CD4-positive, alpha-beta T cell treated with Interleukin-4 for 1 hour (primary cell): Measurements from ENCODE around the gene SLC47A1.
"Not testable (repeated sequence)": the region's sequence is repeated elsewhere in the genome, so short reads cannot be mapped to it uniquely, and the experiment has no call there.

Experiments used
- DNase-seq, 2 donors: peaks; one replicate each; pipeline ENCODE4 v3.0.0-alpha.2; 2020 to 2022

SLC47A1 gene

DNA sequence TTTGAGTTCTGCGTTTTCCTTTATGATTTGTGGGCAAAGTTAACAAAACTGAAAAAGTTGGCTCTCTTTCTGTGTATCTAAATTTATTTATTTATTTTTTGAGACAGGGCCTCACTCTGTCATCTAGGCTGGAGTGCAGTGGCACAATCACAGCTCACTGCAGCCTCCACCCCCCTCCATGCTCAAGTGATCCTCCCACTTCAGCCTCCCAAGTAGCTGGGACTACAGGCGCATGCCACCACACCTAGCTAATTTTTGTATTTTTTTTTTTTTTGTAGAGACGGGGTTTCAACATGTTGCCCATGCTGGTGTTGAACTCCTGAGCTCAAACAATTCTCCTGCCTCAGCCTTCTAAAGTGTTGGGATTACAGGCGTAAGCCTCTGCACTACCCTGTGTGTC lies 6.7 kb upstream of the SLC47A1 start:
- DNase-seq = not testable (repeated sequence)

DNA sequence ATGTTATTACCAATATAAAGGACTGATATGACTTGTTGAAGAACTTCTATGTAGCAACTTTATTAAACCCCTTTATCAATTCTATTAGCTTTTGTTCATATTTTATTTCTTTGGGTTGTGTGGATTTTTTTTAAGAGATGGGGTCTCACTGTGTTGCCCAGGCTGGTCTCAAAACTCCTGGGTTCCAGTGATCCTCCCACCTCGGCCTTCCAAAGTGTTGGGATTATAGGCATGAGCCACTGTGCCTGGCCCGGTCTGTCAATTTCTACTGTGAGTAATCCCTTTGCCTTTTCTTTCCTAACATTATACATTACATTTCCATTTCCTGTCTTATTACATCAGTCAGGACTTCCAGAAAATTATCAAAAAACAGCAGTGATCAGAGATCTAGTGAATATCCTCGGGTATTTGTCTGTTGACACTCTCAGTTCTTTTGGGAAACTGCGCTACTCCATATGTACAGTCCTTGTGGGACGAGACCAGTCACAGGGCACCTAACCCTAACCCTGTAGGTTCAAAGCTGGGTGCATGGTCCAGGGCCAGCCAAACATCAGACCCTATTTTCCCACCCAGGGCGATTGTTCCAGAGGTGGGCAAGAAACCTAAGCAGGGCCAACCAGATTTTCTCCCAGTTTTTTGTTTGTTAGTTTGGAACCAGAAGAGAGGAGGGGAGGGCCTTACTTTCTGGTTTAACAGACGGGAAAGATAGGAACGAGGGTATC lies 1.7 kb upstream of the SLC47A1 start:
- no peak for DNase-seq

DNA sequence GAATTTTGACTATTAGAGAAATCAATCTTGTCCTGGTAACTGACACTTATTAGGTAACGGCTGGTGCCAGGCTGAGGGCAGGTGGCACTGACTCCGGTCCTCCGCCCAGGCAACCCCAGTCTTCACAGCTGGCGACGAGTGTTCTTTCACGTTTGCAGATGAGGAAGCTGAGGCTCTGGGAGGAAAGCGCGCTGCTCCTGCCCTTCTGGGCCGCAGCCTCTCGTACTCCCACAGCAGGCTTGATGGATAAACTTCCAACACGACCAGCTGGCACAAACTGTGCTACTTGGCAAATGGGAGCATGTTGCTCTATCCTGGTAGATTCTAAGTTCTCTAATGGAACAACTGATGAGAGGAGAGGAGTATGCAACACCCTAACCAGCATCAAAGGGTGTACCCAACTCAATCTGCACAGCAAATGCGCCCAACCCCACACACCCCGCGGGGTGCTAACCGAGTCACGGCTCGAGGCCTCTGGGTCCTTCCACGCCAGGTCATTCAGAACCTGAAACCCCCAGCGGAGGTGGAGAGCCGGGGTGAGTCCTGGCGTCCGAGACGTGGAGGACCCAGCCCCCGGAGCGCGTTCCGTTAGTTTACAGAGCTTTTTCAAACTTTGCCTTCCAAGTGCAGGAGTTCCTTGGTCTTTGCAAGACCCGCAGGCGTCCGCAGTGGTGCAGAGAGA lies 477 bp upstream of the SLC47A1 start:
- DNase-seq = no peak

DNA sequence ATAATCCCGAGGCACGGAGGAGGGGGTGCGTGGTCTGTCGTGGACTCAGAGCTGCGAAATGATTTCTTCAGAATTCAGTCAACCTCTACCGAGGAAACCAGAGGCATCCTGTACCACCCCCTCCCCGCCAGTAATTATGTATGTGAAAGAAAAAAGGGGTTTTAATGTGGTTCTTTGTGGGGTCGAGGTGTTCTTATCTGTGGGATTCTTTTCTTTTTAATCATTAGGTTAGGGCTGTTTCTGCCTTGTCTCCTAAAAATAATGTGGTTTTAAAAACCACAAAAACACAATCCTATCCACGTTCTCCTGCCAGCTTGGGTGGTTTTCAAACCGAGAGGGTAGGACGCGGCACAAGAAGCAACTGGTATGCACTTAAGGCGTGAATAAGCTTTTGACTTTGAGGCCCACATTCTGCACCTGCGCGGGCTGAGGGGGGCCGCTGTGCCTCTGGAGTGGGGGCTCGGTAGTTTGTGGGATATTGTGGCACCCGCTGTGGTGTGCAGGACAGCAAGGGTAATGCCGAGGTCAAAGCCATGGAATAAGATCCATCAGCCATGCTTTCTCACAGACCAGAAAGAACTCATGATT lies 1.0 kb downstream of the SLC47A1 start:
- DNase-seq = peak in 1 of 2 donors; percentile 20

DNA sequence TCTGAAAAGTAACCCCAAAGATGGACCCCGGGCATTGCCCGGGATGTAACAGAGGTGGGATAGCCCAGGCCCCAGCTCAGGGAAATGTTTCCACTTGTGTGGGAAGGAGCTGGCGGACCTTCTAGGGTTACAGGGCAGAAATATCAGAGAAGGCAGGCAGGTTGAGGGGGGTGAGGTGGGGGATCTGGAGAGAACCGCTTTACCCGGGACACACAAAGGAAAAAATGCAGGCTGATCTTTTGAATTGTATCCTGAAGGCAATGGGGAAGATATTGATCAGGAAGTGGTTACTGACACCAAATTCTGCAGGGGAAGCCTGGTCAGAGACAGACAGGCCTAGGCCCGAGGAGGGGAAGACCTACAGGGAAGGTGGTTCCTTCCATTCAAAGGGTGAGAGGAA lies 3.5 kb downstream of the SLC47A1 start:
- DNase-seq = no peak

DNA sequence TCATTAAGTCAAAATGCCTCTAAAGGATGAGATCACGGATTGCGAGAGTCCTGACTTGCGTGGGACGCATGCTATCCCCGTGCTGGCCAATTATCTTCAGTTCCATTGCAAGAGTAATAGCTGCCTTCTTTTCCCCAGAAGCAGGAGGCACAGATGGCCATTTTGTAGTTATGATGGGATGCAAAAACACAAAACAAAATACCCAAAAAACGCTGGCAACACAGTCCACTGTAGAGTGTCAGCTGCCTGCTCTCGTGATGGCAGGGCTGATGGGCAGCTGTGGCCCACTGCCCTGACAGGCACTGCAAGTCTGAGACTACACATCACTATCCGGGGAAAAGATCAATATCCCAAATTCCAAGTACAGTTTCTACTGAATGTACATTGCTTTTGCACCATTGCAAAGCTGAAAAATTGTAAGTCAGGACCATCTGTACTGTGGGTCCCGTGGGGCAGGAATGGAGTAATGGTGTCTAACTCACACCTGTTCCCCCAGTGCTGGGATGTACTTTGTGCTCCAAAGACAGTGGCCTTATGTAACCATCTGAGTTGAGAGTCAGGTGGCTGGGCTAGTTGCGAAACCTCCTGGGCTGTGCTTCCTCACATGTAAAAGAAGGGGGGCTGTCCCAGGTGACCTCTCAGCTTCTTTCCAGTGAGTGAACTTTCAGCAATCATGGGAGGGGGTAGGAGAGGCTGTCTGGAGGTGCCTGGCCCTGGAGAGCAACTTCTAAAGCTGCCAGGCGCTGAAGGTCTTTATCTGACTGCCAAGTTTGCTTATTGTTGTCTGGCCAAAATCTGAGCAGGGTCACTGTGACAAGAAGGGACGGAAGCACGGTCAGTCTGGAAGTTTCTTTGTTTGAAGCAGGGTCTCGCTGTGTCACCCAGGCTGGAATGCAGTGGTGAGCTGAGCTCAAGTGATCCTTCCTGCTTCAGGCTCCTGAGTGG lies 4.7 kb downstream of the SLC47A1 start:
- DNase-seq = no peak

DNA sequence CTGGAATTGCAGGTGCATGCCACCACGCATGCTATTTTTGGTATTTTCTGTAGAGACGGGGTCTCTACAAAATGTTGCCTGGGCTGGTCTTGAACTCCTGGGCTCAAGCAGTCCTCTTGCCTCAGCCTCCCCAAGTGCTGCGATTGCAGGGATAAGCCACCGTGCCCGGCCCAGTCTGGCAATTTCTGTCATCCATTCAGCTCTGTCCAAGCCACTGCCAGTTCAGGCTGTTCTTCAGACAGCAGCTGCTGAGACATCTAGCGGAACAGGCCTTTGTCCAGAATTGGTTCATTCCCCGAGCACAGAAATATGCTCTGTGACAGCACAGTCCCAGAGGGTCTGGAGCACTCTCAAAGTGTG lies 5.4 kb downstream of the SLC47A1 start:
- DNase-seq = no peak

DNA sequence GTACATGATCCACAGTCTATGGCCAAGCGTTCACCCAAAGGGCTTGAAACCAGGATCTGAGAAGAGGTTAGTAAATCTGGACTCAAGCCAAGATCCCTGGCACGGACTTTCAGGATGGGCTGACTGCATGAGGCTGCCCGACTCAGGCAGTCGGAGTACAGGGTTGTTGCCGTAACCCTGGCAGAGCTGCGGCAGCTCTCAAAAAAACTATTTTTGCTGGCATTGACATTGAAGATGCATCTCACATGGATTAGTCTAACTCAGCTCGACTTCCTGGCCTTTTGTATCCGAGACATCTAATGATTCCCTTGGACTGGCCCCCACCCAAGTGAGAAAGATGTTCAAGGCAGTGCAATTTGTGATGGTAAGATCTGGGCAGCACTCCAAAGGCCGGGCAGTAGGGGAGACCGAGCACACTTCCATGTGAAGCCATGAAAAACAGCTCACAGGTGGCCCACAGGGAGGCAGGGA lies 6.2 kb downstream of the SLC47A1 start:
- DNase-seq = no peak

DNA sequence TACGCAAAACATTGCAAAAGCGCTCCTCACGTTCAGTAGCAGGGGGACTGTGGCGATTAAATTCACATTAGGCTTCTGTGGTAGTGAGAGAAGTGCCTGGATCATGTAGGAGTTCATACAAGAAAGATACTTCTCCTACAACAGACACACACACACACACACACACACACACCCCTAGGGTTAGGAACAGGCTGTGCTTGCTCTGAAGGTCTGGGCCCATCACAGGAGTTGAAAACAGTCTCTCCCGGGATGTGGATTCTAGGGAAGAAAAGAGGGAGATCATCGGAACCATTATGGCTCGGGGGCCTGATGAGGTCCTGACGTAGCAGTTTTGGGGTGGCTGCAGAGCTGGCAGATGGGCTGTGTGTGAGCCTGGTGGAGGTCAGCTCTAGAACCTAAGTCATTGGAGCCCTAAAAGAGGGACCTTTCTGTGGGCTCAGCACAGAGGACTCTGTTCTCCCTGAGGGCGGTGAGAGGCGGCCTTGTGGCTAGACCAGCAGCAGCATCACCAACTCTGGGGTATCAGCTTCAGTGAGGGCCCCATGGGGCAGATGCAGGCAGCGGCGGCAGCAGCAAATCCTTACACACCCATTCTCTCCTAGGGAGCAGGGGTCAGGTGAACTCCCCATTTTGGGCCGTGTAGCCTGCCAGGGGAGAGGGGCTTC lies 7.2 kb downstream of the SLC47A1 start:
- DNase-seq = no peak

DNA sequence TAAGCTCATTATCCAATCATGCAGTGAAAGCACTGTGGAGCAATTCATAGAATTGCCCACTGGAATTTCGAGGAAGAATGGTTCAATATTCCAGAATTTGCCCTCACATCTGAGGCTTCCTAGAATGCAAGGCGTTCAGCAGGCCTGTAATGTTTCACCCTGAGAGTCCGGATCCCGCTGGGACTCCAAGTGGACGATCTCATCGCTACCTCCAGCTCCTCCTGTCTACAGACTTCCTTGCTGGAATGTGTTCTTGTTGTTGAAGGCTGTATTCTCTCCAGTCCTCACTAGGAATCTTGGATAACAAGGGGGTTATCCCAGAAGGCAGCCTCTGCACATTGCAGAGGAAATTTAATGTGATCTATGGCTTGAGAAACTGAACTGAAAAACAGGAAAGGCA lies 7.8 kb downstream of the SLC47A1 start:
- DNase-seq = no peak

DNA sequence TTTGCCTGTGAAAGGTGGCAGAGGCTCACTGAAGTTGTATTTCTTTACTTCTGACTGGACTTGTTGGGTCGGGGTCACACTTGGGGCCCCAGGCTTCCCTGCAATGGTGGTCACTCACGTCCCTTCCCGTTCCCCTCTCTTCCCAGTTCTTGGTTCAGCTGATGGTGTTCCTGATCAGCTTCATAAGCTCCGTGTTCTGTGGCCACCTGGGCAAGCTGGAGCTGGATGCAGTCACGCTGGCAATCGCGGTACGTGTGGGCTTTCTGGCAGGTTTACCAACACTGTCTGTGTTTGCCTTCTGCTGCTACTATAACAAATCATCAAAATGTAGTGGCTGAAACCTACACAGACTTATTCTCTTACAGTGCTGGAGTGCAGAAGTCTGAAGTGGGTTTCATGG lies 8.6 kb downstream of the SLC47A1 start:
- DNase-seq = no peak

DNA sequence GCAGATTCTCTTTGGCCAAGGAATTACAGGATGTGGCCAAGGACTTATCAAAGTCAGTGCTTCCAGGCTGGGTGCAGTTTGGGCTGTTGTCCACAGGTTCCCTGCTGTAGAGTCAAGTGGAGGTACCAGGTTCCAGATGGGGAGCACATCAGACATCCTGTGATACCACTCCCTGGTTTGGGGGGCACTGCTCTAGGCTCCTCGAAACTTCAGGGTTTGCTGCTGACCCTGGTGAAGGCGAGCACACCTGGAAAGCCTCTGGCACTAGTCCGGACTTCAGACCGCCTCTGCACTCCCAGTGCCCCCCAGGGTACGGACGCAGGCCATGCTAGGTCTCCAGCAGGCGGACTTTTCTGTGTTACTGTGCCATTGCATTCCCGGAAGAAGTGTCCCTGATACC lies 10.7 kb downstream of the SLC47A1 start:
- no peak for DNase-seq

DNA sequence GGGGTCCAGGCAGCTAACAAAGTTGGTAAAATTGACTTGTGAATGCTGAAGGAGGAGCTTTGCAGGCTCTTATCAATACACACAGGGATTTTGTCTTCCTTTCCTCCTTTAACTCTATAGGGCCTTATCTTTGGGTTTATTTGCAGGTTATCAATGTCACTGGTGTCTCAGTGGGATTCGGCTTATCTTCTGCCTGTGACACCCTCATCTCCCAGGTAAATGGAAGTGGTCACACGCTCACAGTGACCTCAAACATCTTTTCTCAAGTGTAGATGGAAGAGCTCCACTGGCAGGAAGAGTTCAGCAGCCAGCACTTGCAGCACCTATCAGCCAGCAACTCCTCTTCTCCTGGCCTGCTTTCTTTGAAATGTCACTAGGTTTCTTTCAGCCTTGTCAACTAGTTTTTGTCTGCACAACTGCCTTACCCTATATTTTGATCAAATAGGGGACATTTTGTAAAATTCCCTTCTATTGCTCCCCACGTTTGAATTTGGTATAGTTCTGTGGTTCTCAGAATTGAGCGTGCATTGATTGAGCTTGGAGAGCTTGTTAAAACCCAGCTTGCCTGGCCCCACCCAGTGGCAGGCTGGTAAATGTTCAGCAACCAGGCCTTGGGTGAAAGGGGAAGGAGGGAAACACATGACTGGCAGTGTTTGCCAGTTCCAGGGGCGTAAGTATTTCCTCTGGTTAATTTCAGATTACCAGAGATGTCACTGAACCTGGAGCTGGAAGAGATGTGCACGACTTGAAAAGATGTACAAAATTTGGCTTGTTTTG lies 12.8 kb downstream of the SLC47A1 start:
- peak; percentile 10 to 33 for DNase-seq

DNA sequence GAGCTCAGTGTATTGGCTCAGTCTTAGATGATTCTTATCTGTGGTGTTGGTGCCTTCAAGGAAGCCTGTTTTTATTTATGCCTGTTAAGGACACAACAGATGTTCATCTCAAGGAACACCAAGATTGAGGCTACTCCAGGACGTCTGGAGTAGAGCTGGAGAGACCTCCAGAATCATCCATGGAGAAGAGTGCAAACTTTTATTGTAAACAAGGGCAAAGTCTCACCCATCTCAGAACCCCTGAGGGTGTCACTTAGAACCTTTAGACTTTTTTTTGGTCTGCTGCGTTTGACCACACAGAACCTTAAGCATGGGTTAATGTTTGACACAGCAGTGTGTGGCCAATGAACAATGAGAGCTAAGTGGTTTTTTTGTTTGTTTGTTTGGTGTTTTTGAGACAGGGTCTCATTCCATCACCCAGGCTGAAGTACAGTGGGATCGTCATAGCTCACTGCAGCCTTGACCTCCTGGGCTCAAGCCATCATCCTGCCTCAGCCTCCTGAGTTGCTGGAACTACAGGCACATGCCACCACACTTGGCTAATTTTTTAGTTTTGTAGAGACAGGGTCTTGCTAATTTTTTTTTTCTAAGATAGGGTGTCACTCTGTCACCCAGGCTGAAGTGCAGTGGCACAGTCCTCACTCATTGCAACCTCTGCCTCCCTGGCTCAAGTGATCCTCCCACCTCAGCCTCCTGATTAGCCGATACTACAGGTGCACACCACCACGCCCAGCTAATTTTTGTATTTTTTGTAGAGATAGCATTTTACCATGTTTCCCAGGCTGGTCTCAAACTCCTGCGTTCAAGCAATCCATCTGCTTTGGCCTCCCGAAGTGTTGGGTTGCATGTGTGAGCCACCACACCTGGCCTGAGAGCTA lies 16.3 kb downstream of the SLC47A1 start:
- DNase-seq = no peak

DNA sequence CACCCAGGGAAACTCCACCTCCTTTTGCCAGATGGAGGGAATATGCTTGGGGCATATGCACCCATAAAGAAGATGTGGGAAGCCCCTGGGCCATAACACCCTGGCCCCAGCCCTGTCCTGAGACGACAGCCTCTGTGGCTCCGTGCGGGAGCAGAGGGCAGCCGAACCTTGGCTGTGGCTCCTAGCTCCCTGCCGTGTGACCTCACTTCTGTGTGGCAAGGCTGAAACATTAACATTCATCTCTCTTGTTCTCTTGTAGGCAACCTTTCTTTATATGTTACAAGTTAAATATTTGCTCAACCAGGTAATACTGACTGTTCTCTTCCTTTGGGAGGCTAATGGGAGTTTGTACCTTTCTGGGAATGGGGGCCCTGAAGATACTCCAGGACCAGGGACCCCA lies 17.5 kb downstream of the SLC47A1 start:
- DNase-seq = no peak

DNA sequence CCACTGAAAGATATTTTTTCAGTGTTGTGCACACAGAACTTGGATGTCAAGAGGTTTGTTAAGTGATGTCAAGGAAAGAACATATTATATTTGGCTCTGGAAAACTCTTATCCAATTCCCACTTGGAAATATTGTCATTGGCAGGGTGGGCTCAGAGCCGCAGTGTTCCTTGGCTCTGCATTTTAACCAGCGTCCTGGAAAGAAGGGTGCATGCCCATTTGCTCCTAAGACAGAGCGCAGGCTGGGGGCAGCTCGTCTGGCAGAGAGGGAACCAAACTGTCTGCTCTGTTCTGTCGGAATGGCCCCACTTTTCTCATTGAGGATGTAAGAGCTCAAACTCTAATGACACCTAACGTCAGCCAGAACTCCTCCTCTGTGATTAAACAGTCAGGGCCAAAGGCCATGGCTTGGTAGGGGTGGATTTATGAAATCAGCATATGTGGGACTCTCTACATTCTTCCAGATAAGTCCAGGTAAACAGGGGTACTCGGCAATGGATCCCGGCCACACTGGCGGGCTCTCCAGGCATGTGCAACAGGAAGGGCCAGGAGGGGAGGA lies 18.0 kb downstream of the SLC47A1 start:
- DNase-seq = no peak

DNA sequence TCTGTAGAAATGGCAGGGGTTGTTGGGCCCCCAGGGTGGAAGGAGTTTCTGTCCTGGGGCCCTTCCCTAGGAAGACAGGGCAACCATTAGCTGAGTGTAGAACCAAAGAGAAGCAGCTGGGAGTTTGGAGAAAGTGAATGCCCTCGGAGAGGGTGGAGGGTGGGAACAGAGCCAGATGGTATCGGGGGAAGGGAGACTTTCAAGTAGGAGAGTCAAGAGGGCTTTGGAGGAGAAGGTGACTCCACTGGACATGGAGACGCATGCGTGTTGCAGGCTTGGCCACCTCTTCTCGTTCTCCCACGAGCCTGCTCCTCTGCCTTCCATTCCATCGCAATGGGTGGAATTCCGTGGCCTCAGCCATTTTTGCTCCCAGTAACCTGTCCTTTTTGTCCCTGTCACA lies 19.4 kb downstream of the SLC47A1 start:
- DNase-seq = no peak

DNA sequence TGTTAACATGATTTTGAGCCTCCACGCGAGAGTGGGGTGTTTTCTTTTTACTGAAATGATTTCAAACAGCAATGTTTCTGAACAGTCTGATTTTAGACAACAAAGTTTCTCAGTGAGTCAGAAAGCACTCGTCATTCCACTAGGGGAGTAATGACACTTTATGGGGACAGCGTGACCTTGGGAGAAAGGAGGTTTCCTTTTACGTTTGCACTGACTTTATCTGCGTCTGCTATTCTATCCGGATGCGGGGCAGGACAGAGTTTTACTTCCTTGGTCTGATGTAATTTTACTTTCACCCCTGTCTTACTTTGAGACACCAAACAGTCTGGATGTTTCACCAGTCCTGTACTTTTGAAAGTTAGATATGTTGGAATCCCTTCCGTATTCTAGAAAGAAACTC lies 20.7 kb downstream of the SLC47A1 start:
- no peak for DNase-seq

DNA sequence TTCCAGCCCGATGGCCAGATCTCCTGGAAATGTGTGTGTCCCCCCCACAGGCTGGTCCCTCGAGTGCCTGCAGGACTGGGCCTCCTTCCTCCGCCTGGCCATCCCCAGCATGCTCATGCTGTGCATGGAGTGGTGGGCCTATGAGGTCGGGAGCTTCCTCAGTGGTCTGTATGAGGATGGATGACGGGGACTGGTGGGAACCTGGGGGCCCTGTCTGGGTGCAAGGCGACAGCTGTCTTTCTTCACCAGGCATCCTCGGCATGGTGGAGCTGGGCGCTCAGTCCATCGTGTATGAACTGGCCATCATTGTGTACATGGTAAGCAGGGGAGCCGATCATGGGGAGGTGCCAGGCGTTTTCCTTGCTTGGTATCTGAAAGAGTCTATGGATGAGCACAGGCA lies 22.1 kb downstream of the SLC47A1 start:
- DNase-seq = no peak

DNA sequence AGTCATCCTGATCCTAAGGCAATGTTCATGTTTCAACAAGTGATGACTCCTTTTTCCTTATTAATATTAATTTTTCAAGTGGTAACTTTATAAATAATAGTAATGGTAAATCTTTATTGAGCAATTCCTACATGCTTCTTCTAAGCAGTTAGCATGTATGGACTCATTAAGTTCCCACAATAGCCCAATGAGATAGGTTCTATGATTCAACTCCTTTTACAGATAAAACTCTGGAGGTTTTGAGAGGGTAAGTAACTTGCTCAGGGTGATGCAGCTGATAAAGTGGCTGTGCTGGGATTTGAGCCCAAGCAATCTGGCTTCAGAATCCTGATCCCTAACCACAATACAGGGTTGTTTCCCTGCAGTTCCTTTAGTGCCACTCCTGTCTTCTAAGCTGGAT lies 25.3 kb downstream of the SLC47A1 start:
- DNase-seq = no peak
